SK-N-MC (cell line): ENCODE results near the gene PLPPR1.

Experiments
- EZH2 ChIP-seq: fragments of 200-600 bp; sonication (generic); IDR thresholded peaks from one replicate; pipeline ENCODE4 v1.6.1; 2017; ENCODE audit warnings: antibody characterized with exemption
- FOXP2 ChIP-seq: optimal IDR thresholded peaks from 2 replicates; pipeline ENCODE3; 2011; ENCODE audit warnings: mild to moderate bottlenecking, moderate library complexity; ENCODE audit not compliant: insufficient read depth; ENCODE audit errors: extremely low read length, control extremely low read depth
- POLR2AphosphoS5 ChIP-seq: IDR thresholded peaks from 2 replicates; pipeline ENCODE4 v1.6.1; 2012; ENCODE audit warnings: mild to moderate bottlenecking, low read depth, low read length, borderline replicate concordance

- TF ChIP-seq EZH2 = no peak
- TF ChIP-seq POLR2AphosphoS5 = no peak
- no peak for TF ChIP-seq FOXP2
Observed at GRCh38 chr9:100999906-101000544, 28.5 kb upstream of the PLPPR1 start.
